ENCODE results near the gene ZKSCAN3. TPM values are rescaled to one million over a fixed set of nuclear protein-coding genes. Genes with fewer than 3 reads are reported as not detected.
"Not testable (repeated sequence)": the region's sequence is repeated elsewhere in the genome, so short reads cannot be mapped to it uniquely, and the experiment has no call there.

Gene ZKSCAN3
- total RNA-seq, 1 experiment from 2014 or later = 11.2 TPM

GRCh38 chr6:28360961-28361360 is 11.2 kb downstream of the ZKSCAN3 start:
- ATAC-seq (no peak), DNase-seq (ENCODE audit: low read depth, low spot score) (no peak)
- intact Hi-C loops (cut with micrococcal nuclease) = no loop called here
- Histone ChIP-seq H3K9ac (ENCODE audit: low read length) (no peak overlapping the region), H3K79me2 (ENCODE audit: insufficient read depth, low read length) (0 out of 2 replicates have a peak, but pooled peaks cover 11% of the 10 kb centered on the region), H4K20me1 (ENCODE audit: insufficient read depth) (no peaks in the 10 kb centered on the region), H3K27ac (ENCODE audit: low read depth, low read length) (no peak overlapping the region), H3K4me1 (ENCODE audit: control insufficient read depth in 1 of 2, insufficient read depth in 2 of 2, low read length in 2 of 2) (peaks cover 3 to 7% of the 10 kb centered on the region in 2 experiments; a peak in 3 of 4 replicates), H3K27me3 (ENCODE audit: insufficient read depth, low read length) (no peaks in the 10 kb centered on the region), H3K4me3 (replicated peaks in 1 of 2; ENCODE audit: low read depth in 1 of 2, low read length in 2 of 2) (no peak overlapping the region), H2AFZ (ENCODE audit: low read depth, low read length, poor library complexity, severe bottlenecking) (no peak overlapping the region), H3K36me3 (ENCODE audit: control insufficient read depth in 1 of 2, insufficient read depth in 2 of 2, low read length in 2 of 2) (peaks cover 14 to 15% of the 10 kb centered on the region in 2 experiments), H3K9me2 (ENCODE audit: insufficient read depth) (no peaks in the 10 kb centered on the region), H3K4me2 (ENCODE audit: low read length) (no peak overlapping the region), H3K9me3 (ENCODE audit: control insufficient read depth in 1 of 2, insufficient read depth in 1 of 2, low read depth in 1 of 2, low read length in 2 of 2) (no peaks in the 10 kb centered on the region)
- POLR2A ChIA-PET = interaction anchor here (0.6 kb wide), 1 partner anchor 221 kb away, joined by 3 read pairs; no protein-coding TSS in a partner anchor
- CTCF ChIA-PET = no interaction called here
- RAD21 ChIA-PET (ENCODE audit: low non-redundant PET in 1 of 2, low total read pairs in 2 of 2, uncharacterized antibody in 2 of 2, unreplicated experiment in 2 of 2) = no interaction called here
- TF ChIP-seq TCF7L2 (IDR thresholded peaks at IDR 0.05; ENCODE audit: borderline replicate concordance, extremely low read depth, insufficient read depth, insufficient read length) (no peak), MAX (IDR thresholded peaks at IDR 0.05) (no peak), EGR1 (IDR thresholded peaks at IDR 0.05; ENCODE audit: low read depth) (no peak), ZBTB33 (IDR thresholded peaks at IDR 0.05; ENCODE audit: extremely low read depth, insufficient replicate concordance, low read length) (no peak), YY1 (IDR thresholded peaks at IDR 0.05; ENCODE audit: extremely low read depth, insufficient replicate concordance, low read depth, low read length) (no peak), ZNF274 (IDR thresholded peaks at IDR 0.05; ENCODE audit: low read depth, low read length) (no peak), ATF3 (IDR thresholded peaks at IDR 0.05) (no peak), REST (IDR thresholded peaks at IDR 0.05; ENCODE audit: low read depth) (no peak), ELF1 (IDR thresholded peaks at IDR 0.05; ENCODE audit: borderline replicate concordance, low read depth) (no peak), ZFX (IDR thresholded peaks at IDR 0.05) (no peak)
- BruUV-seq (replicated peaks) = no TSS peak

GRCh38 chr6:28365590-28365989 is 15.8 kb downstream of the ZKSCAN3 start:
- H3K27me3 ChIP-seq (ENCODE audit: insufficient read depth, low read length); ATAC-seq; intact Hi-C loops (cut with micrococcal nuclease); H3K9me2 ChIP-seq (ENCODE audit: insufficient read depth); CTCF ChIA-PET; BruUV-seq (replicated peaks); H3K27ac ChIP-seq (ENCODE audit: low read depth, low read length); H3K4me3 ChIP-seq (replicated peaks in 1 of 2; ENCODE audit: low read depth in 1 of 2, low read length in 2 of 2); POLR2A ChIA-PET; DNase-seq (ENCODE audit: low read depth, low spot score); H2AFZ ChIP-seq (ENCODE audit: low read depth, low read length, poor library complexity, severe bottlenecking); H3K79me2 ChIP-seq (ENCODE audit: insufficient read depth, low read length); H4K20me1 ChIP-seq (ENCODE audit: insufficient read depth); H3K9ac ChIP-seq (ENCODE audit: low read length); H3K4me2 ChIP-seq (ENCODE audit: low read length); H3K4me1 ChIP-seq (ENCODE audit: control insufficient read depth in 1 of 2, insufficient read depth in 2 of 2, low read length in 2 of 2); RAD21 ChIA-PET (ENCODE audit: low non-redundant PET in 1 of 2, low total read pairs in 2 of 2, uncharacterized antibody in 2 of 2, unreplicated experiment in 2 of 2); H3K9me3 ChIP-seq (ENCODE audit: control insufficient read depth in 1 of 2, insufficient read depth in 1 of 2, low read depth in 1 of 2, low read length in 2 of 2): not testable (repeated sequence)
- H3K36me3 ChIP-seq (ENCODE audit: control insufficient read depth in 1 of 2, insufficient read depth in 2 of 2, low read length in 2 of 2) = peaks cover 16 to 19% of the 10 kb centered on the region in 2 experiments

Measured in HCT116 (cell line).